Neural cell (in vitro differentiated cells): ENCODE data around the gene ABCA2.

Experiments used
- CTCF ChIP-seq: fragments of 450-650 bp; IDR thresholded peaks from 2 replicates; pipeline ENCODE4 v1.5.1; 2014; ENCODE audit warnings: antibody characterized with exemption, mild to moderate bottlenecking, moderate library complexity; ENCODE audit not compliant: poor library complexity, severe bottlenecking
- EP300 ChIP-seq: fragments of 450-650 bp; conservative IDR thresholded peaks from 2 replicates; pipeline ENCODE4 v1.6.1; 2014; ENCODE audit warnings: antibody characterized with exemption, mild to moderate bottlenecking, moderate library complexity; ENCODE audit not compliant: poor library complexity, severe bottlenecking
- EZH2 ChIP-seq: fragments of 200-600, 300-800 bp; shearing (Covaris generic), sonication (generic); IDR thresholded peaks from 2 replicates; pipeline ENCODE4 v1.6.1; 2014; ENCODE audit warnings: antibody characterized with exemption, low read length, borderline replicate concordance, mild to moderate bottlenecking; ENCODE audit not compliant: insufficient read depth, poor library complexity, severe bottlenecking
- POLR2AphosphoS5 ChIP-seq: IDR thresholded peaks from 2 replicates; pipeline ENCODE4 v1.6.1; 2012

GRCh38 chr9:137012694-137013570, 15.1 kb downstream of the ABCA2 start:
- TF ChIP-seq POLR2AphosphoS5: no peak
- no peak for TF ChIP-seq CTCF
- no peak for TF ChIP-seq EP300
- TF ChIP-seq EZH2: no peak
